AG10803 (cell line): Measurements from ENCODE around the gene FOXL1.

Experiments used
- DNase-seq: peaks from one replicate; pipeline ENCODE4 v3.0.0; 2010; ENCODE audit warnings: low read depth
- H3K4me3 ChIP-seq: 2 replicates; pipeline ENCODE4 v1.5.1; 2011; ENCODE audit warnings: mild to moderate bottlenecking, low read length, control low read depth
- CTCF ChIP-seq: conservative IDR thresholded peaks from 2 replicates; pipeline ENCODE4 v1.5.1; 2011; ENCODE audit warnings: mild to moderate bottlenecking, low read length, control low read depth, inconsistent platforms

FOXL1 gene

GRCh38 chr16:86565181-86565631, 13.1 kb upstream of the FOXL1 start:
- no peak for TF ChIP-seq CTCF
- no peak overlapping the region for H3K4me3 ChIP-seq
- no peak for DNase-seq

GRCh38 chr16:86565644-86566511, 12.5 kb upstream of the FOXL1 start:
- no peak for DNase-seq
- H3K4me3 ChIP-seq: peak overlapping the region; percentile 30
- no peak for TF ChIP-seq CTCF

GRCh38 chr16:86566601-86566965, 11.8 kb upstream of the FOXL1 start, which contains the start of gene FOXC2:
FOXC2 (plus strand) TSS chr16:86566829; CDS start chr16:86567336, 507 bp downstream.
- peak within 1 kb of the TSS; percentile 65 for H3K4me3 ChIP-seq
- peak; percentile 94 for DNase-seq
- TF ChIP-seq CTCF: no peak

GRCh38 chr16:86566966-86567700, 11.2 kb upstream of the FOXL1 start:
- H3K4me3 ChIP-seq: peak overlapping the region; percentile 65
- DNase-seq: peak; percentile 60

GRCh38 chr16:86567701-86568581, 10.4 kb upstream of the FOXL1 start:
- peak overlapping the region; percentile 70 for H3K4me3 ChIP-seq
- DNase-seq: peak; percentile 52
- no peak for TF ChIP-seq CTCF

More at GRCh38 chr16:86566966-86567700, 11.2 kb upstream of the FOXL1 start:
- no peak for TF ChIP-seq CTCF

- TF ChIP-seq CTCF: no peak
- no peak for DNase-seq
- peak overlapping the region; percentile 70 for H3K4me3 ChIP-seq
These were observed 9.4 kb upstream of the FOXL1 start for GRCh38 chr16:86568677-86569623.
